Loucy (cell line): ENCODE data around the gene FOXP1.

Experiments
- H2AFZ ChIP-seq: fragments of 200-600 bp; sonication (generic); 2 replicates; pipeline ENCODE4 v1.6.0; 2016; ENCODE audit warnings: antibody characterized with exemption, mild to moderate bottlenecking, low read length, moderate library complexity
- H3F3A ChIP-seq: fragments of 200-600 bp; 2 replicates; pipeline ENCODE4 v1.6.0; 2016; ENCODE audit warnings: antibody characterized with exemption, low read depth, mild to moderate bottlenecking
- H3K27me3 ChIP-seq: fragments of 200-600 bp; sonication (generic); 2 replicates; pipeline ENCODE4 v1.6.1; 2014; ENCODE audit warnings: low read length, mild to moderate bottlenecking; ENCODE audit not compliant: insufficient read depth, poor library complexity, severe bottlenecking
- H3K36me3 ChIP-seq: fragments of 200-600 bp; sonication (generic); 2 replicates; pipeline ENCODE4 v1.6.1; 2016; ENCODE audit warnings: low read length; ENCODE audit not compliant: insufficient read depth
- H3K4me1 ChIP-seq: fragments of 200-600 bp; sonication (generic); 2 replicates; pipeline ENCODE4 v1.5.1; 2014; ENCODE audit warnings: low read length, mild to moderate bottlenecking; ENCODE audit not compliant: insufficient read depth, poor library complexity, severe bottlenecking
- H3K4me2 ChIP-seq: fragments of 200-600 bp; sonication (generic); 2 replicates; pipeline ENCODE4 v1.6.0; 2014; ENCODE audit warnings: antibody characterized with exemption, low read length, low read depth, mild to moderate bottlenecking; ENCODE audit not compliant: poor library complexity, severe bottlenecking
- H3K4me3 ChIP-seq: fragments of 200-600 bp; sonication (generic); 2 replicates; pipeline ENCODE4 v1.5.1; 2014; ENCODE audit warnings: low read length, mild to moderate bottlenecking, mixed read lengths; ENCODE audit not compliant: poor library complexity, severe bottlenecking
- H3K79me2 ChIP-seq: fragments of 200-600 bp; sonication (generic); 2 replicates; pipeline ENCODE4 v1.6.1; 2014; ENCODE audit warnings: low read length; ENCODE audit not compliant: insufficient read depth
- H3K9ac ChIP-seq: fragments of 200-600 bp; sonication (generic); 2 replicates; pipeline ENCODE4 v1.6.0; 2014; ENCODE audit warnings: mild to moderate bottlenecking, low read depth, low read length, moderate library complexity; ENCODE audit not compliant: poor library complexity, severe bottlenecking
- H3K9me2 ChIP-seq: fragments of 200-600 bp; sonication (generic); replicated peaks from 2 replicates; pipeline ENCODE4 v1.6.1; 2016; ENCODE audit warnings: low read depth, low read length, mixed read lengths
- H3K9me3 ChIP-seq: fragments of 200-600 bp; sonication (generic); 2 replicates; pipeline ENCODE4 v1.6.1; 2014; ENCODE audit warnings: mild to moderate bottlenecking, antibody characterized with exemption, low read length, low read depth; ENCODE audit not compliant: insufficient read depth
- H4K20me1 ChIP-seq: fragments of 200-600 bp; sonication (generic); 2 replicates; pipeline ENCODE4 v1.6.0; 2014; ENCODE audit warnings: antibody characterized with exemption, low read length, mild to moderate bottlenecking; ENCODE audit not compliant: insufficient read depth, poor library complexity, severe bottlenecking
- CTCF ChIP-seq: fragments of 200-600 bp; sonication (generic); conservative IDR thresholded peaks from 2 replicates; pipeline ENCODE4 v1.5.1; 2014; ENCODE audit warnings: mild to moderate bottlenecking, antibody characterized with exemption, low read length
- EZH2phosphoT487 ChIP-seq: fragments of 200-600 bp; IDR thresholded peaks from 2 replicates; pipeline ENCODE4 v1.6.1; 2018; ENCODE audit warnings: antibody characterized with exemption, mild to moderate bottlenecking, moderate library complexity, borderline replicate concordance

FOXP1 gene

GRCh38 chr3:71172189-71172588 lies 411.3 kb downstream of the FOXP1 start:
- Histone ChIP-seq H3K9me2 (no peaks in the 10 kb centered on the region), H4K20me1 (no peaks in the 10 kb centered on the region), H3K9me3 (no peaks in the 10 kb centered on the region), H3F3A (no peaks in the 10 kb centered on the region), H3K79me2 (no peaks in the 10 kb centered on the region), H3K9ac (no peak overlapping the region), H3K4me3 (no peak overlapping the region), H2AFZ (no peak overlapping the region), H3K4me2 (no peak overlapping the region), H3K27me3 (no peaks in the 10 kb centered on the region), H3K36me3 (peaks cover 5% of the 10 kb centered on the region; the same call in 1 of the 2 replicates), H3K4me1 (no peaks in the 10 kb centered on the region)
- no peak for TF ChIP-seq EZH2phosphoT487
- TF ChIP-seq CTCF = no peak

GRCh38 chr3:71171247-71171646 lies 412.3 kb downstream of the FOXP1 start:
- H2AFZ ChIP-seq = no peak overlapping the region
- no peaks in the 10 kb centered on the region for H3K4me1 ChIP-seq
- H3K9me3 ChIP-seq = no peaks in the 10 kb centered on the region
- peaks cover 12% of the 10 kb centered on the region; the same call in 1 of the 2 replicates for H3K36me3 ChIP-seq
- H3K27me3 ChIP-seq = no peaks in the 10 kb centered on the region
- no peaks in the 10 kb centered on the region for H3F3A ChIP-seq
- no peak overlapping the region for H3K4me3 ChIP-seq
- no peaks in the 10 kb centered on the region for H4K20me1 ChIP-seq
- H3K9me2 ChIP-seq = no peaks in the 10 kb centered on the region
- no peak overlapping the region for H3K4me2 ChIP-seq
- no peaks in the 10 kb centered on the region for H3K79me2 ChIP-seq
- TF ChIP-seq CTCF (no peak), EZH2phosphoT487 (no peak)
- no peak overlapping the region for H3K9ac ChIP-seq

GRCh38 chr3:71168880-71169411 lies 414.6 kb downstream of the FOXP1 start:
- no peaks in the 10 kb centered on the region for H3K79me2 ChIP-seq
- no peak overlapping the region for H2AFZ ChIP-seq
- H3K27me3 ChIP-seq = no peaks in the 10 kb centered on the region
- H3K9me3 ChIP-seq = no peaks in the 10 kb centered on the region
- no peak overlapping the region for H3K4me3 ChIP-seq
- peaks cover 12% of the 10 kb centered on the region; the same call in 1 of the 2 replicates for H3K36me3 ChIP-seq
- no peaks in the 10 kb centered on the region for H3K4me1 ChIP-seq
- TF ChIP-seq CTCF = no peak
- no peak for TF ChIP-seq EZH2phosphoT487
- H4K20me1 ChIP-seq = no peaks in the 10 kb centered on the region
- no peak overlapping the region for H3K4me2 ChIP-seq
- no peaks in the 10 kb centered on the region for H3K9me2 ChIP-seq
- no peak overlapping the region for H3K9ac ChIP-seq
- no peaks in the 10 kb centered on the region for H3F3A ChIP-seq
